Measurements from ENCODE around the gene HIVEP3. TPM values are rescaled to one million over a fixed set of nuclear protein-coding genes. Genes with fewer than 3 reads are reported as not detected.

The HIVEP3 gene
- total and polyA plus RNA-seq, 2 experiments from 2014 or later = 0.57 to 5.9 TPM

GRCh38 chr1:41752514-41753170 is 166.1 kb downstream of the HIVEP3 start:
- Histone ChIP-seq H3K4me2 (no peak overlapping the region), H3K27me3 (no peaks in the 10 kb centered on the region), H3K4me1 (ENCODE audit: insufficient read depth) (no peaks in the 10 kb centered on the region), H4K20me1 (ENCODE audit: insufficient read depth, poor library complexity, severe bottlenecking) (no peaks in the 10 kb centered on the region), H3K27ac (no peak overlapping the region), H3K79me2 (no peaks in the 10 kb centered on the region), H3K9me2 (replicated peaks; ENCODE audit: insufficient read depth) (no peaks in the 10 kb centered on the region), H3K36me3 (replicated peaks; ENCODE audit: insufficient read depth, low read depth) (no peaks in the 10 kb centered on the region), H3K9me3 (ENCODE audit: low read depth) (no peaks in the 10 kb centered on the region), H3K4me3 (no peak overlapping the region), H2AFZ (no peak overlapping the region)
- no peak for DNase-seq (ENCODE audit: low spot score)
- TF ChIP-seq CTCF (IDR thresholded peaks at IDR 0.05; ENCODE audit: poor library complexity) (no peak), EZH2phosphoT487 (IDR thresholded peaks at IDR 0.05; ENCODE audit: low read depth, severe bottlenecking, unreplicated experiment) (no peak), EZH2 (IDR thresholded peaks at IDR 0.05; ENCODE audit: borderline replicate concordance) (no peak)
- 77% methylated on average over 9 of the region's 9 CpGs for WGBS (ENCODE audit: low lambda C conversion rate, missing lambda C conversion rate)

- H3K36me3 ChIP-seq (replicated peaks; ENCODE audit: insufficient read depth, low read depth) = no peaks in the 10 kb centered on the region
- TF ChIP-seq EZH2phosphoT487 (IDR thresholded peaks at IDR 0.05; ENCODE audit: low read depth, severe bottlenecking, unreplicated experiment) = no peak
- TF ChIP-seq CTCF (IDR thresholded peaks at IDR 0.05; ENCODE audit: poor library complexity) = no peak
- no peak for TF ChIP-seq EZH2 (IDR thresholded peaks at IDR 0.05; ENCODE audit: borderline replicate concordance)
- H3K9me3 ChIP-seq (ENCODE audit: low read depth) = no peaks in the 10 kb centered on the region
- no peak for DNase-seq (ENCODE audit: low spot score)
- no peaks in the 10 kb centered on the region for H3K27me3 ChIP-seq
- 93% methylated on average over 9 of the region's 9 CpGs for WGBS (ENCODE audit: low lambda C conversion rate, missing lambda C conversion rate)
- no peak overlapping the region for H3K27ac ChIP-seq
- H3K9me2 ChIP-seq (replicated peaks; ENCODE audit: insufficient read depth) = no peaks in the 10 kb centered on the region
- H3K4me2 ChIP-seq = no peak overlapping the region
- H3K4me3 ChIP-seq = no peak overlapping the region
- no peaks in the 10 kb centered on the region for H4K20me1 ChIP-seq (ENCODE audit: insufficient read depth, poor library complexity, severe bottlenecking)
- no peaks in the 10 kb centered on the region for H3K4me1 ChIP-seq (ENCODE audit: insufficient read depth)
- H2AFZ ChIP-seq = no peak overlapping the region
- H3K79me2 ChIP-seq = no peaks in the 10 kb centered on the region
Observed at GRCh38 chr1:41751804-41752513, 166.8 kb downstream of the HIVEP3 start.

GRCh38 chr1:41749991-41750745 is 168.6 kb downstream of the HIVEP3 start:
- 71% methylated on average over 11 of the region's 11 CpGs for WGBS (ENCODE audit: low lambda C conversion rate, missing lambda C conversion rate)
- Histone ChIP-seq H3K4me2 (no peak overlapping the region), H3K9me3 (ENCODE audit: low read depth) (no peaks in the 10 kb centered on the region), H3K79me2 (no peaks in the 10 kb centered on the region), H4K20me1 (ENCODE audit: insufficient read depth, poor library complexity, severe bottlenecking) (no peaks in the 10 kb centered on the region), H3K36me3 (replicated peaks; ENCODE audit: insufficient read depth, low read depth) (no peaks in the 10 kb centered on the region), H3K27me3 (no peaks in the 10 kb centered on the region), H3K4me1 (ENCODE audit: insufficient read depth) (no peaks in the 10 kb centered on the region), H2AFZ (no peak overlapping the region), H3K4me3 (no peak overlapping the region), H3K9me2 (replicated peaks; ENCODE audit: insufficient read depth) (no peaks in the 10 kb centered on the region), H3K27ac (no peak overlapping the region)
- TF ChIP-seq EZH2phosphoT487 (IDR thresholded peaks at IDR 0.05; ENCODE audit: low read depth, severe bottlenecking, unreplicated experiment) (no peak), CTCF (IDR thresholded peaks at IDR 0.05; ENCODE audit: poor library complexity) (no peak), EZH2 (IDR thresholded peaks at IDR 0.05; ENCODE audit: borderline replicate concordance) (no peak)
- no peak for DNase-seq (ENCODE audit: low spot score)
